Upper lobe of left lung (tissue), 4 donors: ENCODE measurements around the gene NDUFV3.
A peak's percentile ranks its signal among the peaks of the same experiment; 100 is the strongest.

Source experiments
- CTCF ChIP-seq, 6 experiments: fragments of 450-650 bp in 4 of 6; fragments of 200-600 bp in 2 of 6; sonication (generic) in 2 of 6; IDR thresholded peaks; one replicate each; pipeline ENCODE4 v1.5.1; 2016 to 2019; ENCODE audit warnings: antibody characterized with exemption in 6 of 6
- EP300 ChIP-seq, 4 donors: sonication (generic); formaldehyde crosslinking; IDR thresholded peaks; one replicate each; pipeline ENCODE4 v1.5.1; 2017; ENCODE audit warnings: antibody characterized with exemption in 4 of 4, control low read depth in 2 of 4
- POLR2A ChIP-seq, 4 donors: fragments of 450-650 bp; IDR thresholded peaks; one replicate each; pipeline ENCODE4 v1.5.1; 2016 to 2017; ENCODE audit warnings: antibody characterized with exemption in 4 of 4, mild to moderate bottlenecking in 2 of 4
- POLR2AphosphoS5 ChIP-seq, 2 donors: sonication (generic); formaldehyde crosslinking; IDR thresholded peaks; one replicate each; pipeline ENCODE4 v1.5.1; 2017; ENCODE audit warnings: antibody characterized with exemption in 2 of 2

GRCh38 chr21:42865776-42866160 is 27.3 kb upstream of the NDUFV3 start:
- no peak for TF ChIP-seq POLR2A (IDR thresholded peaks at IDR 0.05)
- TF ChIP-seq CTCF (IDR thresholded peaks at IDR 0.05), result no peak
- TF ChIP-seq POLR2AphosphoS5 (IDR thresholded peaks at IDR 0.05), result no peak
- peak in 1 of 4 donors; percentile 12 for TF ChIP-seq EP300 (IDR thresholded peaks at IDR 0.05)
